ENCODE measurements around the gene ADIPOR2.

GRCh38 chr12:1778911-1779310 lies 88.0 kb downstream of the ADIPOR2 start:
- TF ChIP-seq GATA3 (IDR thresholded peaks at IDR 0.05; ENCODE audit: low read depth, low read length) (no peak), GATA2 (IDR thresholded peaks at IDR 0.05; ENCODE audit: low read depth, low read length) (no peak)
